Fibroblast of mammary gland (primary cell): ENCODE measurements around the gene SLC7A14.
A peak's percentile ranks its signal among the peaks of the same experiment; 100 is the strongest.

Experiments used
- DNase-seq: peaks from one replicate; pipeline ENCODE4 v3.0.0-alpha.2; 2010; ENCODE audit warnings: low read depth
- H3K4me3 ChIP-seq: 2 replicates; pipeline ENCODE4 v1.5.1; 2011; ENCODE audit warnings: low read depth, mild to moderate bottlenecking, low read length, moderate library complexity; ENCODE audit not compliant: control insufficient read depth
- CTCF ChIP-seq: conservative IDR thresholded peaks from 2 replicates; pipeline ENCODE4 v1.5.1; 2011; ENCODE audit warnings: low read depth, low read length, inconsistent platforms; ENCODE audit not compliant: control insufficient read depth, insufficient read depth

SLC7A14 gene

DNA sequence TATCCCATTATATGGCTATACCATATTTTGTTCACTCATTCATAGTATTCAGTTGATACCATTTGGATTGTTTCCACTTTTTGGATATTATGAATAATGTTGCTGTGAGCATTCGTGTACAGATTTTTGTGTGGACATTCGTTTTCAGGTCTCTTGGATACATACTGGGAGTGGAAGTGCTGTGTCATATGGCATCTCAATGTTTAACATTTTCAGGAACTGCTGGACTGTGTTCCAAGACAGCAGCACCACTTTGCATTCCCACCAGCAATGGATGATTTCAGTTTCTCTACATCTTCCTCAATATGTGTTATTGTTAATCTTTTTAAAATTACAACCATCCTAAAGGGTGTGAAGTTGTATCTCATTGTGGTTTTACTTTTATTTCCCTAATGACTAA lies 34.6 kb downstream of the SLC7A14 start:
- no peak for TF ChIP-seq CTCF
- no peak overlapping the region for H3K4me3 ChIP-seq
- DNase-seq = no peak

GRCh38 chr3:170542704-170543103 lies 43.2 kb downstream of the SLC7A14 start:
- peak; percentile 39 for DNase-seq
- no peak overlapping the region for H3K4me3 ChIP-seq
- no peak for TF ChIP-seq CTCF

GRCh38 chr3:170539897-170540296 lies 46.0 kb downstream of the SLC7A14 start:
- DNase-seq = no peak
- no peak for TF ChIP-seq CTCF
- no peak overlapping the region for H3K4me3 ChIP-seq

DNA sequence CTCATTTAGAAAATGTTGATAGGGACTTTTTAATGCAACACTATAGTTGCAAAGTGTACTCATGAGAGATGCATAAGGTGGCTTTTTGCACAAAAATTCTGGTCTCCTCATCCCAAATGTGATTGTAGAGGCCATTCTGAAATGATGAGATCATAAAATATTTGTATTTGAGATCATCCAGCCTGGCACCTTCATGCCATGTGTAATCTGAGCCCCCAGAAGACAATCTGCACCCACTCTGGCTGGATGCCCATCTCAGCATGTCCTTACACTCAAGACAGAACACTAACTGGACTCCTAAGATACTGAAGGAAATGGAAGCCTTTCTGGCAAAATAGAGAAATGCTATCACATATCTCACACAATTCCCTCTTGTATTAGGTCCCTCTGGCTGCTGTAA lies 49.2 kb downstream of the SLC7A14 start:
- DNase-seq = no peak
- TF ChIP-seq CTCF = no peak
- H3K4me3 ChIP-seq = no peak overlapping the region

- no peak for TF ChIP-seq CTCF
- peak; percentile 12 for DNase-seq
Observed at GRCh38 chr3:170534227-170534626, 51.6 kb downstream of the SLC7A14 start.

DNA sequence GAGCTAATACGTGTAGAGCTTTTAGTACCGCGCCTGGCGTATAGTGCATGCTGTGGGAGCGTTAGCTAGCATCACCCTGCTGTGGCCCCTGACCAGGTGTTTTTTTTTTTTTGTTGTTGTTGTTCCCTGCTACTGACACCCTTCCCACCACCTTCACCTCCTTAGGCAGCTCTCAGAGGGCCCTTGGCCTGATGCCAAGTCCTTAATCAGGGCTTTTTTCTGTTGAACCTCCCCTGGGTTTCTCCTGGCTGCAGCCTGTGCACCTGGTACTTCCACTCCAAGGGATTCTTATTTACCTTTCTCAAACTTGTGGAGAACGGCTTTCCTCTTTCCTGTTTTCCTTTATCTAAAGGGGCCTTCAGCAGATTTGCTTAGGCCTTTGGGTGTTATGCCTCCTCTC lies 53.3 kb downstream of the SLC7A14 start:
- no peak for TF ChIP-seq CTCF
- no peak overlapping the region for H3K4me3 ChIP-seq
- no peak for DNase-seq

More at GRCh38 chr3:170534227-170534626, 51.6 kb downstream of the SLC7A14 start:
- H3K4me3 ChIP-seq = no peak overlapping the region
